GM21390 (cell line): ENCODE results near the gene AFF3.
"Not testable (repeated sequence)": the region's sequence is repeated elsewhere in the genome, so short reads cannot be mapped to it uniquely, and the experiment has no call there.

ENCODE experiments used
- ATAC-seq: cut with Tn5 transposase; IDR thresholded peaks from one replicate; pipeline ENCODE4 v1.9.1; 2021; ENCODE audit not compliant: unreplicated experiment

AFF3 gene

GRCh38 chr2:100142393-100142792, at the start of gene AFF3:
TSS of gene AFF3 (minus strand) at chr2:100142590. CDS start at chr2:100104454, 38,136 bp downstream.
- ATAC-seq: peak; percentile 98

DNA sequence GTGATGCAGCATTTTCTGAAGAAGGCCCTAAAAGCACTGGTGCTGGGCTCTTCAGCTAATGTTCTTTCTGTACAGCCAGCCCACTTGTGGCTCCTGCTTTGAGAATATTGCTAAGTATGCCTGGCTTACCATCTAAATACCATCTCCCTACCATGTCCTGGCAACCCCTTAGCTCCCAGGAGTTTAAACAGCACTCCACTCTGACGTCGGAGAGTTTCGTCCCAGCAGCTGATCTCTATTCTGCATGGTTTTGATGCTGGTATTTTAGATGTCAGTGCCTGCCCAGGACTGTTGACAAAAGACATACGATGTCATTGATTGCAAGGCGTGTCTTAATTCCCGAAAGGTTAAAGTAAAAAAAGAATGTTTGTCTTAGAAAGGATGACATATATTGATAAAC, 47.0 kb upstream of the AFF3 start:
- ATAC-seq: no peak

DNA sequence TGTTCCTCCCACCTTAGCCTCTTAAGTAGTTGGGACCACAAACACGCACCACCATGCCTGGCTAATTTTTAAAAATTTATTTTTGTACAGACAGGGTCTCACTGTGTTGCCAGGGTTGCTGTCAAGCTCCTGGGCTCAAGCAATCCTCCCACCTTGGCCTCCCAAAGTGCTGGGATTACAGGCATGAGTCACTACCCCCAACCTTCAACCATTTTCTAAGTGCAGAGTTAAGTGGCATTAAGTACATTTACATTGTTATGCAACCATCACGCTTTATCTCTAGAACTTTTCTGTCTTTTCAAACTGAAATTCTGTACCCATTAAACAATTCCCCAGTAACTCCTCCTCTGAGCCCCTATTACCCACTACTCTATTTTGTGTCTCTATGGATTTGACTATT, 45.9 kb upstream of the AFF3 start:
- no peak for ATAC-seq

DNA sequence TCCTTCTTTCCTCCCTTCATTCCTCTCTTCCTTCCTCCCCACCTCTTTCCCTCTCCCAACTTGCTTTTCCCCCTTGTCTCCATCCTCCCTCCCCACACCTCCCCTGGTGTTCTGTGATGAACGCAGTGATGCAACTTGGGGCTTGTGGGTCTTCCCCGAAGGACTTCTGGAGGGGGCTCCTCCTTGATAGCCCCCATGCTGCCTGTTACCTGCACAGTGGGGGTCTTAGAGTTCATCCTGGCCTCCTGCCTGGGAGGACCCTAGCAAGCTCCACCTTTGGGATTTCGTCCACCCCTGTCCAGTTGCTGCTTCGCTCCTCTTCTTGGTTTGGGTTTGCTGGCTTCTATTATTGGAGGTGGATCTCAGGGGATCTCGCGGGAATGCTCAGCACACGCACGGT, 43.7 kb upstream of the AFF3 start:
- no peak for ATAC-seq

GRCh38 chr2:100185516-100185915, 43.1 kb upstream of the AFF3 start:
- ATAC-seq: no peak

- no peak for ATAC-seq
Measured at GRCh38 chr2:100185105-100185504, 42.7 kb upstream of the AFF3 start.

- no peak for ATAC-seq
Measured at GRCh38 chr2:100184055-100184737, 41.8 kb upstream of the AFF3 start.

DNA sequence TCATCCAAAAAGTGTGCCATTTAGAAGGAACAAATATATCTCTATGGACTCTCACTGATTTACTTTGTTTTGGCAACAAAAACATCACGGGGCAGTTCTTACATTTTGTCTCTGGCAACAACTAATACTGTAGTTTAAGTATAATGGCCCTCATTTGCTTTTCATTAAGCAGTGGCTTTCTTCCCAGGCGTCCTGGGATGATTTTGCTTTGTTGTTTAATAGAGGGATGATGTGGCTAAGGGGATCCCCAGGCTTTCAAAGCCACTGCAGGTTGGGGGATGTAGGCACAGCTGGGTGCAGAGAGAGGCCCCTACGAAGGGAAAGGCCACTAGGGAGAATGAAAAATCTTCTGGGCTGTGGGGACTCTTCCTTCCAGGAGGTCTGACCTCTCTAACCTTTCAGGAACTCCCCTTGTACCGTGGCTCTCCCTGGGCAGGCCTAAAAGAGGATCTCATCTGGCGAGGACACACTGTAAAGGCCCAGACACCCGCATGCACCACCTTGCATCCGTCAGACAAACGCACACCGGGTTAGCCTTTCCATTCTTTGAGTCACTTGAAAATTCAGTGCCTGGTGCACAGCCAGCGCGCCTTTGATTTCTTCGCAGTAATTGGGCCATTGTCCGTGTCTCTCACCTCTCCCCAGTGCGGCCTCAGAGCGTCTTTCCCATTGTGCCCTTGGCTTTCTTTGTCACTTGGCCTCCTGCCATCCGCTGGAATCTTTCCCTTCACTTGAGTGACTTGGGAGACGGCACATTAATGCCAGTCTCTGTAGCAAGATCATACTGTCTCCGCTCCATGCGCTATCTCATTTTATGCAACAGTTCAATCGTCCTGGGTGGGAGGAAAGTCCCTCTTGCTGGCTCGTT, 40.3 kb upstream of the AFF3 start:
- ATAC-seq: no peak

DNA sequence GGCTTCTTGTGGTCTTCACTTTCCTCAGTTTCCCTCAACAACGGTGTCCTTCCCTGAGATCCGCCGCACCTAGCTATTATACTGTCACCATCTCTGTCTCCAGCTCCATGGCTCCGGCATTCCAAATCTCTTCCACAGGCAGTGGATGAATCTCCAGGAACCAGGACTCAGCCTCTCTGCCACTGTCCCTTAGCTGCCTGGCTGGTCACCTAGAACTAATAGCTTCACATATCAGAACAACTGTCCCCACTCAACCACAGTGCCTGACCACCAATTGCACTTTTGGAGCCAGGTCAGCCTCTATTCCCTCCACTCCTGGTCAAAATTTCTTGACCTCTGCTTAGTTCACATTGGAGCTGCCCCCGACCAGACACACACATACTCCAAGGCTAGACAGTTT, 38.1 kb upstream of the AFF3 start:
- ATAC-seq: no peak

- no peak for ATAC-seq
Measured at GRCh38 chr2:100179806-100180205, 37.4 kb upstream of the AFF3 start.

GRCh38 chr2:100178864-100179263, 36.5 kb upstream of the AFF3 start:
- no peak for ATAC-seq

DNA sequence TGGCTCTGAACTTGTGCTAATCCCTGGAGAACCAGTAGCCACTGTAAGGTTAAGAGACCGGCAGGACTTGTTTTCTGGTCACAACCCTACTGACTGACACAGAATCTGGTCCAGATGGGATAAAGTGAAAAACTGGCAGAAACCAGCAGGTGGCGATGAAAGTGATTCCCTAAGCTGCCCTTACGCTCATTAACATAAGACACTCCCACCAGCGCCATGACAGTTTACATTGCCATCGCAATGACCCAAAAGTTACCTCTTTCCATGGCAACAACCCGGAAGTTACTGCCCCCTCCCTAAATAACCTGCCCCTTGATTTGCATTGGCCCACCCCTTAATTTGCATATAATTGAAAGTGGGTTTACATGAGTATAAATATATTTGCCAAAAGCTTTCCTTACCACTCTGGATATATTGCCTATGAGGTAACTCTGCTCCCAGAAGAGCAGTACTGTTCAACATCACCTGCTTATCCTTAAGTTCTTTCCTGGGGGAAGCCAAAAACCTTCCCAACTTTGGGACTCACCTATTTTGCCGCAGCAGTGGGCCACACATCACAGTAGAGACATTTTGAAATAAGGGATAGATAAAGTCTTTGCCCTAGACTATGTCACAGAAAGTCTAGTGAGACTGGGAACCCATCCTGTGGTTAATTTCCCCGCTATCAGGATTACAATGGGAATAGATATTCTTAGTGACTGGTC, 35.8 kb upstream of the AFF3 start:
- no peak for ATAC-seq

DNA sequence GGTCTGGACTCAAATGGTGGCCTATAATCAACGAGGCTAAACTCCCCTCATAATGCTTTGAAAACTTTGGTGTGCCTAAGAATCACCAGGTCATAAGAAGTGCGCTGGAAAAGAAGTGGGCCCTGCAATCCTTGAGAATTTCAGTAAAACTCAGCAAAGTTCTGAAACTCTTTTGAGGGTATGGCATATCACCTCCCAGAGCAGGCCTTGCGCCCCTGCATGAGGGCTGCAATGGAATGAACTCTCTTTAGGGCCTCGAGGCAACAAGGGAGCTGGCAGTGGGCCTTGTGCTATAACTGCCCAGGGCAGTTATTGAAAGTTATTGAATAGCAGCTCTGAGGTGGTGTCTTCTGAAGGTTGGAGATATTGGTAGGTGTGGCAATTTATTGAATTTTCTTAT, 34.5 kb upstream of the AFF3 start:
- no peak for ATAC-seq

DNA sequence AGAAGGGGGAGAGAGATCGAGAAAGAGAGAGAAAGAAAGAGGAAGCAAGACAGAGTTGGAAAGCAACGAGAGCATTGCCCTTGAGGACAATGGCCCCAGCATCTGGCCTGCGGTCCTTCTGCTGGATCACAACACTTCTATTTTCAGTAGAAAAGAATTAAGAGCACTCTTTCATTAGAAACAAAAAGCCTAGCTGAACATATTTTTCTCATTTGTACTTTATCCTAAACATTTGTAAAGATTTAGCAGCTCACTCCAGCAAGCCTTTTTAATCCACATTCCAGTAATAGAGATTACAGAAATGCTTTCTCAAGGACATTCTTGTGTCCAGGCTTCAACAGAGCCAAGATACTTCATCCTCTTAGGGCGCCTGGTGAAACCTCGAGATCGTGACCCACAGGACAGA, 31.6 kb upstream of the AFF3 start:
- ATAC-seq: no peak

DNA sequence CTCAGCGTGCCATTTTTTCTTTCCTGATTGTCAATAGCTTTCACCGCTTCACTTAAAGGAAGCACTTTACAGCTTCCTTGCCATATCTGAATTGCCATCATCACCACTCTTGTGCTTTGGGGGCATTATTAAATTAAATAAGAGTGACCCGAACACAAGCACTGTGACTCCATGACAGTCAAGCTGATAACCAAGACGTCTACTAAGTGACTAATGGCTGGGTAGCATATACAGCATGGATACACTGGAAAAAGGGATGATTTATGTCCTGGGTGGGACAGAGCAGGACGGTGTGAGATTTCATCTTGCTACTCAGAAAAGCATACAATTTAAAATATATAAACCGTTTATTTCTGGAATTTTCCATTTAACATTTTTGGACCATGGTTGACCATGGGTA, 24.3 kb upstream of the AFF3 start:
- no peak for ATAC-seq

DNA sequence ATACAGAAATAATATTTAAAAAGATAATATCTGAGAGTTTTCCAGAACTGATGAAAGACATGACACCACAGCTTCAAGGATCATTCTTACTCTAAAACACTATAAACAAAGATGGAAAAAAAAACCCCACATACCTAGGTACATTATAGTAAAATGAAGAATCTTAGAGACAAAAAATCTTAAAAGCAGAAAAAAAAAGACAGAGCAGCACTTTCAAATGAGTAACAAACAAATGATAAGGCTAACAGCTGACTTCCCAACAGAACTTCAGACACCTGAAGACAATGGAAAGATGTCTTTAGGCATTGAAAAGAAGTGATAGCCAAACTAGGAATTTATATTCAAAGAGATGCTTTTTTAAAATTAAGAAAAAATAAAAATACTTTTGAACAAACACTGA, 21.2 kb upstream of the AFF3 start:
- ATAC-seq: no peak

GRCh38 chr2:100161945-100162620, 19.7 kb upstream of the AFF3 start:
- ATAC-seq: no peak

GRCh38 chr2:100160396-100160795, 18.0 kb upstream of the AFF3 start:
- no peak for ATAC-seq

GRCh38 chr2:100151832-100152231, 9.4 kb upstream of the AFF3 start:
- not testable (repeated sequence) for ATAC-seq

- ATAC-seq: no peak
Measured at GRCh38 chr2:100151310-100151709, 8.9 kb upstream of the AFF3 start.

- no peak for ATAC-seq
Measured at GRCh38 chr2:100148883-100149282, 6.5 kb upstream of the AFF3 start.
